CD4-positive, alpha-beta T cell treated with Interleukin-6 at 100 ng/mL for 8 hours (primary cell): ENCODE data around the gene FBP1.

Experiments
- DNase-seq: peaks from one replicate; pipeline ENCODE4 v3.0.0-alpha.2; 2020; ENCODE audit warnings: mixed read lengths, low spot score

Gene FBP1

GRCh38 chr9:94639061-94639998 lies at the start of gene FBP1:
Gene FBP1, minus strand, starts transcription at chr9:94639518. Its CDS starts 208 bp downstream, at chr9:94639310.
- no peak for DNase-seq

DNA sequence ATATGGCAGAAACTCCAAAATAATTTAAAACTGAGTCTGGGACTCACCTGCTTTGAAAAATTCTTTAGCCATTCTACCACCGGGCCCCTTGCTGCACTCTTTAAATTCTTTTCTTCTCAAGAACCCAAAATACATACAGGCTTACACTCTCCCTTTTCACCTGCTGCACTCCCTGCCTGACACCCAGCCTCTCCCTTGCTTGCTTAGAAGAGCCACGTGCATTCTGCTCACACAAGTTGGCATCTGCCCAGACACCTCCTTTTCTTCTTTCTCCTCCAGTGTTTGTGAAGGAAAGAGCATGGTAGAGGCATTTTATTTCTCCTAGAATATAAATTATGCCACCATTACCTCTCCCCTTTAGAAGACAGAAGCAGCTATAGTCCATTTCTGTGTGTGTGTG lies 48.1 kb upstream of the FBP1 start:
- no peak for DNase-seq

DNA sequence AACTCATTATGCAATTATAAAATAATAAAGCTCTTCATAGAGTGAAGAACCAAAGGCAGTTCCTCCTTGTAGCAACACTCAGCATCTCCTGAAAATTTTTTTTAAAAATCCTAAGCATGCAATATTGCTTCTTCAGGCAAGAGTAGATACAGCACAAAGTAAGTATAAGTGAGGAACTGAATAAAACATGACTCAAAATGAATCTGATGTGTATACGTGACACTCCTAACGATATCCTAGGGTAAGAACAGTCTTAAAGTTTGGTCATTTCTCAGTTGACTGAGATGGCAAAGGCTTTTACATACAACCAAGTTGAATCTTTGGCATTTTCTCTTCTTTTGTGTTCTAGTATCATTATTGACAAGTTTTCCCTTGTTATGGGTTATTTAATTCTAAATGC lies 46.0 kb upstream of the FBP1 start:
- DNase-seq, result no peak

- DNase-seq, result peak; percentile 48
Observed at GRCh38 chr9:94681508-94681907, 42.2 kb upstream of the FBP1 start.

DNA sequence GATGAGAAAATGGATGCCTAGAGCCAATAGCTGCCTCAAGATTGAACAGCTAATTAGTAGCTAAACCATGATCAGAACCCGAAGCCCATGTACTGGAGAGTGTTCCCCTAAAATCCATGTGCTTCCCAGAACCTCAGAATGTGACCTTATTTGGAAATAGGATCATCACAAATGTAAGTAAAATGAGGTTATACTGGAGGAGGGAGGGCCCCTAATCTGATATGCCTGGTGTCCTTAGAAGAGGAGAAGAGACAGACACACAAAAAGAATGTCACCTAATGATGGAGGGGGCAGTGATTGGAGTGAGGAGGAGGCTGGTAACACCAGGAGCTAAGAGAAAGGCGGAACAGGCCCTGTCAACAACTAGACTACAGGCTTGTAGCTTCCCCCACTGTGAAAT lies 41.3 kb upstream of the FBP1 start:
- no peak for DNase-seq

GRCh38 chr9:94680020-94680419 lies 40.7 kb upstream of the FBP1 start:
- DNase-seq, result no peak

DNA sequence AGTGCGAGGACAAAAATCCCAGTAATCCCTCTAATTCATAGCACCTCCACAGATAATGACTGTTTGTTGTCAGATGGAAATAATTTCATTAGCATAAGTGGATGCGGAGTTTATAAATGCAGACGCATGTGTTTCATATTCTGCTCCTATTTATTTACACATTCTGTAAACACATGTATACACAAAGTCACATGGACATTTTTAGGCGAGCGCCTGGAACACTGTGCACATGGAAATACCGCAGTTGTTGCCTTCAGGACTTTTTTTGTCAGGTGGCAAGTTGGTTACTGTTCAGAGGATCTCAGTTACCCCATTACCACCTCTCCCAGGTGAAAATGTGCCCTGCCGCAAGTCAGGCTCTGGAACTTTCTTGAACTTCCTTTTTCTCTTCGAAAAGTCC lies 40.3 kb upstream of the FBP1 start:
- DNase-seq, result no peak

DNA sequence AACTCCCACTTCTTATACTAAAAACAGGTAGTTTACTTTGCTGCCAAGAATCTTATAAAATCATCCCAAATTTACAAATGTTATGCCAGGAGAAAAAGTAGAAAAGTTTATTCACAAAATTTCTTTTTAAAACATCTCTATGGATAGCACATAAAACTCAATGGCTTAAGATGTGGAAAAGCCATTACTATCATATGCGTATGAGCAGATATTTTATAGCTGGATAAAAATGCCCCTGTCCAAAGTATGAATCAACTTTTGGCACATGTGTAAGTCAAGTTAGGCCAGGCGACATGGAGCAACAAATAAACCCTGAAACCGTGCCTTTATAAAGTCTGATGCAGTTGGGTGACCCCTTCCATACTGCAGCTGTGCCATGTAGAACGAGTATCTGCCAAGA lies 38.6 kb upstream of the FBP1 start:
- no peak for DNase-seq

DNA sequence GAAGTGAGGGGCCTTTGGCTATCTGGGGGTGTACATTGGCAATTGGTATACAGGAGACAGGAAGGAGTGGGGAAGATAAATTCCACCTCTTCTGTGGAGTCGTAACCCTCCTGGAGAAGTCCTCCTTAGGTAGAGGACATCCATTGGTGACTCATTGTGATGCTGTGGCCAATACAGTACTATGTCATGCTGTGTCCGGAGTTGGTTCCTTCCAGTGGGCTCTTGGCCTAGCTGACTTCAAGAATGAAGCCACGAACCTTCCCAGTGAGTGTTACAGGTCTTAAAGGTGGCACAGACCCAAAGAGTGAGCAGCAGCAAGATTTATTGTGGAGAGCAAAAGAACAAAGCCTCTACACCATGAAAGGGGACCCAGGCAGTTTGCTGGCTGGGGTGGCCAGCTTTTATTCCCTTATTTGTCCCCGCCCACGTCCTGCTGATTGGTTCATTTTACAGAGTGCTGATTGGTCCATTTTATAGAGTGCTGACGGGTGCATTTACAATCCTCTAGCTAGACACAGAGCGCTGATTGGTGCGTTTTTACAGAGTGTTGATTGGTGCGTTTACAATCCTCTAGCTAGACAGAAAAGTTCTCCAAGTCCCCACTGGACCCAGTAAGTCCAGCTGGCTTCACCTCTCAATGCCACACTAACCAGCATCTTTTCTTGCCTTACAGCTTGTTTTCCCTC lies 37.3 kb upstream of the FBP1 start:
- DNase-seq, result no peak

DNA sequence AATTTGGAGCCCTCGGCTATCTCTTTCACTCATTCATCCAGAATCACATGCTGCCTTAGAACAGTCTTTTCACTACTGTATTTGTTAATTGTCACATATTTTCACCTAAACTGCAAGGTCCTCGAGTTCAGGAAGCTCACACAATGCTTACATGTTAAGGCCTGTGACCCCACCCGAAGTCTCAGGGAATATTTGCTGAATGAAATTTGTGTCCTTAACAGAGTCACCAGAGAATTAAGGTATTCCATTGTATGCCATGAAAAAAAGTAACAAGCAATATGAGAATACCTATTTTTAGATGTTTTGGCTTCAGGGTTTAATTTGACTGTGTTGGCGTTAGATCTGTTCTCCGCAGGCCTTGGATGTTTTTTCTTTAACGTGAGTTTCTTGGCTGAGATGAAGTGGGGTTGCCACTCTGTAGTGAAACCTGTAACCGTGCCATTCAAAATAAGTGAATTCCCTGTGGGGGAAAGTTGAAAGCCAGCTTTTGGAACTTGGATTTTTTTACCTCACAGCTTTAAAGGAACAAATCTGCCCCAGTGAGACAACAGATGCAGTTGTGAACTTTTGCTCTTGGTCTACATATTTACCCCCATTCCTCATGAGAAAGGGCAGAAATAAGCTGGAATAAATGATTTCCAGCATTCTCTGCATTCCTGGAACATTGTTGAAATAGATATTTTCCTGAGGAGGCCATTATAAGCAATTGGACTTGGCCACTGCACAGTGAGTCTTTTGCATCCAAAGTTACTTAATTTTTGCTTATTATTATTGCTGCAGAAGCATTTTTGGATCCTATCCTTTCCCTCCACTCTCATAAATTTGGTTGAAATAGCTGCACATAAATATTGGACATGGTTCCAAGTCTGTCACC lies 35.9 kb upstream of the FBP1 start:
- no peak for DNase-seq

DNA sequence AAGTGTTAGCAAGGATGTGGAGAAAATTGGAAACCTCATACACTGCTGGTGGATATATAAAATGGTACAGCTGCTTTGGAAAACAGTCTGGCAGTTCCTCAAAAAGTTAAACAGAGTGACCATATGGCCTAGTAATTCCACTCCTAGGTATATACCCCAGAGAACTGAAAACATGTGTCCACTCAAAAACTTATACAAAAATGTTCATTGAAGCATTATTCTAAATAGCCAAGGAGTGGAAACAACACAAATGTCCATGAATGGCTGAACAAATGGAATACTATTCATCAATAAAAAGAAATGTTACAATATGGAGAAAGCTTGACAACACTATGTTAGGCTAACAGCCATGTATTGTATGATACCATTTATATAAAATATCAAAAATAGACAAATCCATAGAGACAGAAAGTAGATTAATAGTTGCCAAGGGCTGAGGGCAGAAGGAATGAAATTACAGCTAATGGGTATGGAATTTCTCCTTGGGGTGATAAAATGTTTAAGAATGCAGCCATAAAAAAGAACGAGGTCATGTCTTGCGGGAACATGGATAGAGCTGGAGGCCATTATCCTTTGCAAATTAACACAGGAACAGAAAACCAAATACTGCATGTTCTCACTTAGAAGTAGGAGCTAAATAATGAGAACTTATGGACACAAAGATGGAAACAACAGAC lies 33.6 kb upstream of the FBP1 start:
- no peak for DNase-seq

GRCh38 chr9:94668928-94669729 lies 29.8 kb upstream of the FBP1 start:
- DNase-seq, result peak; percentile 56

- DNase-seq, result no peak
Observed at GRCh38 chr9:94668418-94668927, 29.2 kb upstream of the FBP1 start.

GRCh38 chr9:94666364-94667099 lies 27.2 kb upstream of the FBP1 start:
- no peak for DNase-seq

DNA sequence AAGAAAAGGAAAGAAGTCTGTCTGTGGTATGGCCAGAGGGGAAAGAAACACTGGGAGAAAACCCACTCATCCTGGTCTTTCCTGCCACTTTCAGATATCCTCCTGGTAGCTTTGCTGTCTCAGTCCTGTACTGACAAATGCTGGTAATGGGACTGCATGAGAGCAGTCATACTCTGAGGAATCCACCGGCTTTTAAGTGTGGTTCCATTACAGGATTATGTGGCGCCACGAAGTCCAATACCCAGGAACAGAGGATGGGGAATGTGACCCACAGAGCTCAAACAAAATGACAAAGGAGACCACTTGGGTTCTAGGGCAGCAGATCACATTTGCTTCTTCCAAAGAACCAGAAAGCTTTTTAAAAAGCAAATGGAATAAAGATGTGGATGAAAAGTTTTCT lies 26.3 kb upstream of the FBP1 start:
- no peak for DNase-seq

DNA sequence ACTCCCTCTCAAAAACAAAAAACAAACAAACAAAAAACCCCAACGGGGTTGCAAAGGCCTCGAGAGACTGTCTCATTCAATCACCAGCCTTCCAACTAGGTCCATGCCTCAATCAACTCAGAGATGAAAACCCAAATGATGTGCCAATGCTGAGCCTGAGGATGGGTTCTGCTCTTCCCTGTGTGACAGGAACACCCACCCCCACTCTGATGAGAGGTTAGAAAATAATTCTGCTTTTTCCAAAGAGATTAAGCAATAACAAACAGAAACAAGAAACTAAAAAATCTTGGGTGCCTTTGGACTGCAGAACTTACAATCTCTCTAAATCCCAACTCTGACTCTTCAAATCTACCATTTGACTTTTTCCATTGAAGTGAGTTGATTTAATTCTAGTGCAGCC lies 25.5 kb upstream of the FBP1 start:
- no peak for DNase-seq

DNA sequence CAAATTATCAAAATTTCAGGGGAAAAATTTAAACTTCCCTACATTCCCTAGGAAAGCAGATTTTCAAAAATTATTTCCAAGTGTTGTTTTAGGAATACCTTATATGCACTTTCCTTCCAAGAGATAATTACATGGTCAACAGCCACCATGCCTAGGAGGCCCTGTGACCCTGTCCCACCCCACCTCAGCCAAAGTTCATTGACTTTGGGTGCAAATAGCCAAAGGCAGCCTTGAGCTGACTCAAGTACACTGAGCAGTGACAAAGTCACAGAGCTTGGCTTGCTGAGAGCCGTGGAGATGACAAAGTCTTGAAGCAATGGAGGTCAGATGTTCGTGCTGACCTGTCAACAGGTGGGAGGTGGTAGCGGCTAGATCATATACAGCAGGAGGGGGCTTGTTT lies 24.3 kb upstream of the FBP1 start:
- no peak for DNase-seq

- DNase-seq, result no peak
Observed at GRCh38 chr9:94663140-94663539, 23.8 kb upstream of the FBP1 start.

DNA sequence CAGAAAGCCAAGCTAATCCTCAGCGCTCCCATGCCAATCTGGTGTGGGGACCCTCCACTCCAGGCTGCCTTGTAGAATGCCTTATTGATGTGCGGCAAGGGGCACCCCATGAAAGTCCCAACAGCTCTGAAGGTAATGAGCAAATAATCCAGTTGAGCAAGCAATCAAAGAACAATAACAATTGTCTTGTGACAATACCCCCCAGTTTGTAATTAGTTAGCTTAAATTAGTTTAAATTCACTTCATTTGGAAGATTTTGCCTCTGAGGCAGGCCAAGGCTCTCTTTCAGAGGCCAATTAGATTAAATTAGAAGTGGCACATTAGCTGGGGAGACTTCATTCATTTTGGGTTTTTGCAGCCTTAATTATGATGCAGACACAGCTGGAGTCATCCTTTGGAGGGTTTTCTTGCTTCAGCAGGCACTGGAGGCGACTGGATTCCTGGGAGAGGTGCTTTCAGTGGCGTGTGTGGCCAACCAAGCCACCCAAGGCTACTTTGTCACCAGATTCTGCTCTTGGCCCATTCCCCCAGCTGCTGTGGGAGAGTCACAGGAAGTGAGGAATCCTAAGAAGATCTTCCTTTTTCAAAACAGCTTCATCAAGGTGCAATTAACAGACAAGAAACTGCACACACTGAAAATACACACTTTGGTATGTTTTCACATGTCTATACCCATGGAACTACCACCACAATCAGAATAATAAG lies 17.9 kb upstream of the FBP1 start:
- no peak for DNase-seq
